IPS DF 4.7 (cell line): ENCODE data around the gene CEACAM7.
"Not testable (repeated sequence)": the region's sequence is repeated elsewhere in the genome, so short reads cannot be mapped to it uniquely, and the experiment has no call there.

Experiments
- DNase-seq: peaks from one replicate; pipeline ENCODE4 v3.0.0-alpha.2; 2013; ENCODE audit warnings: low spot score; ENCODE audit errors: extremely low read depth

The CEACAM7 gene

GRCh38 chr19:41657157-41657556, 30.9 kb downstream of the CEACAM7 start:
- DNase-seq = no peak

- DNase-seq = not testable (repeated sequence)
These were observed 31.3 kb downstream of the CEACAM7 start for GRCh38 chr19:41656756-41657155.

- no peak for DNase-seq
These were observed 35.8 kb downstream of the CEACAM7 start for GRCh38 chr19:41652250-41652649.

GRCh38 chr19:41649827-41650226, 38.2 kb downstream of the CEACAM7 start:
- no peak for DNase-seq

- DNase-seq = no peak
These were observed 41.4 kb downstream of the CEACAM7 start for GRCh38 chr19:41646589-41647204.

GRCh38 chr19:41641879-41642485, 46.1 kb downstream of the CEACAM7 start:
- no peak for DNase-seq

- DNase-seq = no peak
These were observed 49.4 kb downstream of the CEACAM7 start for GRCh38 chr19:41638641-41639081.

GRCh38 chr19:41637484-41637883, 50.6 kb downstream of the CEACAM7 start:
- DNase-seq = no peak

- DNase-seq = no peak
These were observed 59.9 kb downstream of the CEACAM7 start for GRCh38 chr19:41627966-41628675.

- no peak for DNase-seq
These were observed 61.2 kb downstream of the CEACAM7 start, which contains the start of gene CEACAM4 for GRCh38 chr19:41626877-41627276. Gene CEACAM4 (minus strand): TSS chr19:41627074. CDS start chr19:41626963, 111 bp downstream.

- DNase-seq = no peak
These were observed 61.8 kb downstream of the CEACAM7 start for GRCh38 chr19:41626278-41626677.

- no peak for DNase-seq
These were observed 63.1 kb downstream of the CEACAM7 start for GRCh38 chr19:41624937-41625336.

GRCh38 chr19:41624515-41624914, 63.6 kb downstream of the CEACAM7 start:
- no peak for DNase-seq

- no peak for DNase-seq
These were observed 64.7 kb downstream of the CEACAM7 start for GRCh38 chr19:41623360-41623759.
